Inflammatory macrophage treated with lipopolysaccharide for 1 hour (primary cell): ENCODE results near the gene TMEM273.

Experiments
- DNase-seq, 2 donors: peaks; one replicate each; pipeline ENCODE4 v3.0.0-alpha.2; 2020 to 2022

Gene TMEM273

DNA sequence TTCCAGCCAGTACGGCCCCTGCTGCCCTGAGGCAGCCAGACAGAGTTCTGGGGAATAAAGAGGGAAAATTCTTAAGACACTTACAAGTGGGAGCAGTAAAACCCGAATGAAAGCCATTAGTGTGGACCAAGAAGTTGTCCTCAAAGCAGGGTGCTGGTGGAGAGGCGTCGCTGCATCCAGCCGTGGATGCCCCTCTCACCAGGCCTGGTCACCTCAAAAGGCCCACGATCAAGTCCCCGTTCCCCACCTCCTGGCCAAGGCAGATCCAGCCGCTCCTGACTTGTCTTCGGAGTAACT is 73.5 kb downstream of the TMEM273 start:
- DNase-seq = no peak

GRCh38 chr10:49113741-49114141 is 74.5 kb downstream of the TMEM273 start:
- DNase-seq = no peak

DNA sequence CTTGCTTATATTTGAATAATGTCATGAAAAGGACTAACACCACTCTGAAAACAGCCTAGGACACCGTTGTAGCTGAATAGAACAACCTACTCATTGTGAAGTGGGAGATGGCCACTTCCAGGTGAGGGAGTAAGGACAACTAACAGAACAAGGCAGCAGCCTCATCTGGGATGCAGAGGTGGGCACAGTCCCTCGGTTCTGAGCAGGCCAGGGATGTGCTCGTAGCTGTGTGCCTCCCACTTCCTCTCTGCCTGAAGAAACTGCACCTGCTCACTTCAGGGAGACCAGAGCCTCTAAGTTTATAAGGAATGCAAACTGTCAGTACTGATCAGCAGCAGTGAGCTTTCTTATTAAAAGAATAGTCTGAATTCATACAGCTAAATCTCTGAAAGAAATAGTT is 75.3 kb downstream of the TMEM273 start:
- no peak for DNase-seq

GRCh38 chr10:49112098-49112497 is 76.1 kb downstream of the TMEM273 start:
- no peak for DNase-seq

- no peak for DNase-seq
Measured at GRCh38 chr10:49111320-49111698, 76.9 kb downstream of the TMEM273 start.

DNA sequence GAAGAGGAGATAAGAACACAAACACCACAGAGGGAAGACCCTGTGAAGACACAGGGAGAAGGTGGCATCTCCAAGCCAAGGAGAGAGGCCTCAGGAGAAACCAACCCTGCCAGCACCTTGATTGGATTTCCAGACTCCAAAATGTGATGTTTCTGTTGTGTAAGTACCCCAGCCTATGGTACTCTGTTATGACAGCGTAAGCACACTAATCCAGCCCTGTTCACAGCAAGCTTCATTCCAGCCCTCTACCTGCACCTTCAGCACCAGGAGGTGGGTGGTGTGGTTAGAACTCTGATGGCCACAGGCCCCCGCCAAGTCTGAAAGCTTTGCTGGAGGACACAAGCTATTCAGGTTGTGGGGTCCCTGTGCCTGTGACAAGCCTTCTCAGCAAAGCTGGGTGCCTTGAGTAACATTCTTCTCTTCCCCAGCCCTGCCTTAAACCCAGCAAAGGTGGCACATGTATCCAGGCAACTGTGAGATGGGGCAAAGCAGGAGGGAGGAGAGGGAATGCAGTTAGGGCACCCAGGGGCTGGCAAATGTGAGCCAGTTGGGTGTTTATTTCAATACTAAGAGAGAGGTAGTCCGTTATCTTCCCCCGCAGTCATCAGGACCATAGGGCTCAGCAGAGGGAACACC is 77.4 kb downstream of the TMEM273 start:
- no peak for DNase-seq

DNA sequence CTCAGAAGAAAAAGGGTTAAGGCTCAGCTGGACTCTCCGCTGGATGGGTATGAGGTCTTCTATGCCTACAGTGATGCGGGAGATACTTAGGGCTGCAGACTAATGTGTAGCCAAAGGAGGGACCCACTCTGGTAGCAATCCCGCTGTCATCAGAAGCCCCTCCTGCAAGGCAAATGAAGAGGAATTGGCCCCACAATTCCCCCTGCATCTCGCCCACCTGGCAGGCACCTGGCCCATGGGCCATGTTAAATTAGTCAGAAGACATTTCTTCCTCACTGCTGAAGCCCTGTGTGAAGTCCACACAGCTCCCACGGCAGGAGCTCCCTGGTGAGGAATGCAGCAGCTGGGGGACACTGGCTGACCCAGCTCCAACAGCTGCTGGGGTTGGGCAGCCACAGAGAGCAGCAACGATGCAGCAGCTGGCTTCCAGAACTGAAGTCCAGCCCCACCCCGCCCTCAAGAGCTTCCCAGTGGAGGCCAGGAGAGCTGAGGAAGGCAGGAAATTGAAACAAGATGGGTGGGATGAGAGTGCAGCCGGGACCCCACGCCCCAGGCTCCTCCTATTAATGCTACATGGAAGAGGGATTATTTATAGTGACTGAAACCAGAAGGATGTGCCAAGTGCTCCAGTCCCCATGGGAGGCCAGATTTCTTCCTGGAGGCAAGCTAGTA is 78.4 kb downstream of the TMEM273 start:
- no peak for DNase-seq

- DNase-seq = no peak
Measured at GRCh38 chr10:49108656-49109055, 79.5 kb downstream of the TMEM273 start.

DNA sequence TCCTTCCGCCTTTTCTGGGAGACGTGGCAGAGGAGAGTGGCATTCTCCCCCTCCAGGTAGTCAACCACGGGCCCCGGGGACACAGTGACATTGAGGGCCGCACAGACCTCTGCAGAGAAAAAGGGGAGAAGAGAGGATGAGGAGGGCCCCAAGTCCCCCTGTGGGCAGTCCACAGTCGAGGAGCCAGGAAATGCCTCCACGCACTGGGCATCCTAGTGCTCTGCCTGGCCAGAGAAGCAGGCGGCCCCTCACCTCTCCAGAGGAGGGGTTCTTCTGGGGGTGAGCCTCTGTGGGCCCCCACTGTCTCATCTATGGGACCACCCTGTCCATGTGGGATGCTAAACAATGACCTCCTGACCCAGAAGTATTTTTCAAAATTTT is 80.3 kb downstream of the TMEM273 start:
- DNase-seq = no peak

DNA sequence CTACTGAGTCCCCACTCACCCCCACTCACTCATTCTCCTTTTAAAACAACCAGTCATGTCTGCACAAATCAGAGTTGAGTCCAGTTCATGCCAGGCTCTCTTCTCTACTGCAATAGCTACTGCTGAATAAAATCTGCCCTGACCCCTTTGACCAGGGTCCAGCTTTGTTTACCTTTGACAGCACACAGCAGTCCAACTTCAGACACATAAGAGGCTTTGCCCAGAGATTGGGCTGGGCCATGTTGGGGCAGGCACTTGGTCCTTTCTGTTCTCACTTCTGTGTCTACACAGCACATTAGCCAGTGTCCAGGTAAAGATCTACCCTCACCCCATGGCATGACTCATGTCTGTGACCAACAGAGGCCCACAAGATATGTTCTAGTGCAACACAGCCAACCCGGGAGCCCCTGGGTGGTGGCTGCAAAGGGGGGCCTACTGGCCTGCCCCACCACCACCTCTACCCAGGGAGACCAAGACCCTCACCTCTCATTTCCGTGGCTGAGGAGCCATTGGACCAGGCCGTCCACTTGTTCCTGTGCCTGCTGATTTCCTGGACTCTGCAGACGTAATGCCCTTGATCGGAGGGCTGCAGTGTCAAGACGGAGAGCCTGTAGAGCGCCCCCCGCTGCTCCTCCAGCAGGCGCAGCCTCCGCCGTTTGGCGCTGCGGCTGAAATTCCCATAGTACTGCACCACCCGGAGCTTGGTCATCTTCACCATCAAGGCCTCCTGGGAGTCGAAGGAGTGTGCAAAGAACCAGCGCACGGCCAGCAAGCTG is 80.9 kb downstream of the TMEM273 start:
- no peak for DNase-seq

DNA sequence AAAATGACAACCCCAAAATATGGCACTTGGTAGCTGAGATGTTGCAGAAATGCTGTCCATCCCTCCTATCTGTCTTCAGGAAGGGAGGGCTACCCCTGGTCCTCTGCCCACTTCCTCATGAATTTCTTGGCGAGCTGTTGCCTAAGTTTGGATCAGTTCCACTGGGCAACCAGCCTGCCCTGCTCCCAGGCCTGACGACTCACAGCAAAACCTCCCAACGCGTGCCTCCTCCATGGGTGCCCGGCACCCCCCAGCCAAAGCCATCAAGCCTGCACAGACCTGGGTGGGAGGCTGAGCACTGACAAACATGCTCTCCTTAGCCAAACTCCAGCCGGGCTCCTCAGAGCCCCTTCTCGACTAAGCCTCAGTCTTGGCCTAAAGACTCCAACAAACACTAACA is 81.7 kb downstream of the TMEM273 start:
- DNase-seq = no peak

DNA sequence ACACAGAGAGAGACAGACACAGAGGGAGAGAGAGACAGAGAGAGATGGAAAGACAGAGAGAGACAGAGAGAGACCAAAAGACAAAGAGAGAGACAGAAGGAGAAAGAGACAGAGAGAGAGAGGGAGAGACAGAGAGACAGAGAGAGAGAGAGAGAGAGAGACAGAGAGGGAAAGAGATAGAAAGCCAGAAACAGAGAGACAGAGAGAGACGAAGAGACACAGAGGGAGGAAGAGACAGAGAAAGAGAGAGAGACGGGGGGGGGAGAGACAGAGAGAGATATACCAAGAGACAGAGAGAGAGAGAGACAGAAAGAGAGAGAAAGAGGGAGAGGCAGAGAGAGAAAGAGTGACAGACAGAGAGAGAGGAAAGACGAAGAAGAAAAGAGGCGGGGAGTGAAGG is 83.1 kb downstream of the TMEM273 start:
- DNase-seq = no peak
